Spleen (tissue), 7 donors: ENCODE measurements around the gene INPP4B.

Source experiments
- POLR2A ChIP-seq, 3 donors: fragments of 450-650 bp; IDR thresholded peaks; one replicate each; pipeline ENCODE4 v1.5.1; 2017; ENCODE audit warnings: antibody characterized with exemption in 3 of 3, mild to moderate bottlenecking in 1 of 3
- POLR2AphosphoS5 ChIP-seq, 3 donors: sonication (generic); formaldehyde crosslinking; IDR thresholded peaks; one replicate each; pipeline ENCODE4 v1.5.1; 2017; ENCODE audit warnings: antibody characterized with exemption in 3 of 3
- TF ChIP-seq, protein P1 (sequence below), 11 experiments: fragments of 200-600 bp in 7 of 11; fragments of 450-650 bp in 4 of 11; sonication (generic) in 4 of 11; IDR thresholded peaks in 8 of 11; conservative IDR thresholded peaks in 3 of 11; 1 replicate in 7 of 11; 2 replicates in 4 of 11; pipeline versions ENCODE4 v1.4.0 to v1.8.0; 2016 to 2021; ENCODE audit warnings: antibody characterized with exemption in 11 of 11, inconsistent platforms in 4 of 11, mild to moderate bottlenecking in 1 of 11
- donor health status: DM: no; HTN: no; CAD: no; lungs with moderate emphysema.
- donor health status: DM: no; HTN: no; CAD: no.
- donor health status: DM: no; HTN: no; CAD: no.

DNA sequence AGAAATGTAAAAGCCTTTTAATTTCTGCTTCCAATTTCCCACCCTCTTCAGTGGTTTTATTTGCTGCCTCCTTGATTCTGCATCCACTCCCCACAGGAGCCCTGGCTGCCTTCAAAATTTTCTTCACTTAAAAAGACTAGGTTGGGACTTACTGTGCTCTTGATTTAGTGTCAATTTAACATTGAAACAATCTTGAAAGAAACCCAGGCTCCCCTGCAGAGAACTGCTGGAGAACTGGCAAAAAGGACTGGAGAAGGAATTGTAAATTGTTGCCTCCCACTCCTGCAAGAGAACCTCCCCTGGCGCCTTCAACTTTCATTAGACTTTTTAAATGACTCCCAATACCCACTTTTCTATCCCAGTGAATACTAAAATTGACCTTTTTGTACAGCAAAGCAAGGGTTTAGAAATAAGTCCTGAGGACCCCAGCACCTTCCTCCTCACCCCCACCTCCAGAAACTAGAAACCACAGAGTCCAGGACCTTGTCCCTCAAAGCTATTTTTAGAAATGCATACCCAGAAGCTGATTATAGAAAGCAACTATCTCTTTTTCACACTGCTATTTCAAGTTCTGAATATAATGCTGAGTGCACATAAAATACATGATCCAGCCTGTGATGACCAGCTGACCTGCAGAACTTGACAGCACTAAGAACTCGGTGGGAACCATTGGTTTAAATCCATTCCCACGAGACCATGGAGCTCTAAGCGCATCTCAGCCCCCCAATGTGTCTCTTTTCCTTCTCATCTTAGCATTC lies 155.5 kb downstream of the INPP4B start:
- TF ChIP-seq, protein P1, sequence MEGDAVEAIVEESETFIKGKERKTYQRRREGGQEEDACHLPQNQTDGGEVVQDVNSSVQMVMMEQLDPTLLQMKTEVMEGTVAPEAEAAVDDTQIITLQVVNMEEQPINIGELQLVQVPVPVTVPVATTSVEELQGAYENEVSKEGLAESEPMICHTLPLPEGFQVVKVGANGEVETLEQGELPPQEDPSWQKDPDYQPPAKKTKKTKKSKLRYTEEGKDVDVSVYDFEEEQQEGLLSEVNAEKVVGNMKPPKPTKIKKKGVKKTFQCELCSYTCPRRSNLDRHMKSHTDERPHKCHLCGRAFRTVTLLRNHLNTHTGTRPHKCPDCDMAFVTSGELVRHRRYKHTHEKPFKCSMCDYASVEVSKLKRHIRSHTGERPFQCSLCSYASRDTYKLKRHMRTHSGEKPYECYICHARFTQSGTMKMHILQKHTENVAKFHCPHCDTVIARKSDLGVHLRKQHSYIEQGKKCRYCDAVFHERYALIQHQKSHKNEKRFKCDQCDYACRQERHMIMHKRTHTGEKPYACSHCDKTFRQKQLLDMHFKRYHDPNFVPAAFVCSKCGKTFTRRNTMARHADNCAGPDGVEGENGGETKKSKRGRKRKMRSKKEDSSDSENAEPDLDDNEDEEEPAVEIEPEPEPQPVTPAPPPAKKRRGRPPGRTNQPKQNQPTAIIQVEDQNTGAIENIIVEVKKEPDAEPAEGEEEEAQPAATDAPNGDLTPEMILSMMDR (IDR thresholded peaks at IDR 0.05 in 8 of 11, conservative IDR thresholded peaks at IDR 0.05 in 3 of 11): no peak
- TF ChIP-seq POLR2A (IDR thresholded peaks at IDR 0.05) (no peak), POLR2AphosphoS5 (IDR thresholded peaks at IDR 0.05) (no peak)
